Right ventricle myocardium superior (tissue), 1 donor: ENCODE results near the gene MYH10. TPM values are rescaled to one million over a fixed set of nuclear protein-coding genes. Genes with fewer than 3 reads are reported as not detected.

Experiments used
- ATAC-seq: fragments of 200-7000 bp; cut with Tn5 transposase; one replicate; pipeline ENCODE4 v1.9.1; 2020; ENCODE audit warnings: mild to moderate bottlenecking; ENCODE audit not compliant: poor library complexity
- DNase-seq: peaks from one replicate; pipeline ENCODE4 v3.0.0-alpha.2; 2020
- intact Hi-C: fragments of 100-400 bp; cut with DNase I; formaldehyde crosslinking; loops from one replicate; pipeline ENCODE4 v1.11.2; 2022
- total RNA-seq: library from RNA; stranded (reverse); fragmentation: NEBNext Ultra II Directional; extraction: Animal tissue kit (Norgen Biotek cat#: 25700); gene quantifications from one replicate; pipeline ENCODE4 v1.2.1, GENCODE V29; 2021
- donor health status: DM: no; HTN: yes; CAD: no; lungs with severe emphysema.

The MYH10 gene
- total RNA-seq, 1 donor from 2014 or later: 31.5 TPM

- ATAC-seq: no peak
- no peak for DNase-seq
Measured at GRCh38 chr17:8651013-8651412, 20.5 kb upstream of the MYH10 start.

DNA sequence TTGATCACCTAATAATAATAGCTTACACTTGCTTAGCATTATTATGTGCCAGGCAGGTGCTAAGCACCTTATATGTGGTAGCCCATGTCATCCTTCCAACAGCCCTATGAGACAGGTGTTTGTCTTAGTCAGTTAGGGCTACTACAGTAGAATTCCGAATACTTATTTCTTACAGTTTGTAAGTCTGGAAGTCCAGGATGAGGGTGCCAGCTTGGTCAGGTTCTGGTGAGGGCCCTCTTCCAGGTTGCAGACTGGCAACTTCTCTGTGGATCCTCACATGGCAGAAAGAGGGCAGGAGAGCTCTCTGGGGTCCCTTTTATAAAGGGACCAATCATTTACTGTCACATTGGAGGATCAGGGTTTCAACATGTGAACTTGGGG, 19.6 kb upstream of the MYH10 start:
- ATAC-seq: no peak
- intact Hi-C loops: no loop called here

More at GRCh38 chr17:8651013-8651412, 20.5 kb upstream of the MYH10 start:
- intact Hi-C loops: no loop called here

DNA sequence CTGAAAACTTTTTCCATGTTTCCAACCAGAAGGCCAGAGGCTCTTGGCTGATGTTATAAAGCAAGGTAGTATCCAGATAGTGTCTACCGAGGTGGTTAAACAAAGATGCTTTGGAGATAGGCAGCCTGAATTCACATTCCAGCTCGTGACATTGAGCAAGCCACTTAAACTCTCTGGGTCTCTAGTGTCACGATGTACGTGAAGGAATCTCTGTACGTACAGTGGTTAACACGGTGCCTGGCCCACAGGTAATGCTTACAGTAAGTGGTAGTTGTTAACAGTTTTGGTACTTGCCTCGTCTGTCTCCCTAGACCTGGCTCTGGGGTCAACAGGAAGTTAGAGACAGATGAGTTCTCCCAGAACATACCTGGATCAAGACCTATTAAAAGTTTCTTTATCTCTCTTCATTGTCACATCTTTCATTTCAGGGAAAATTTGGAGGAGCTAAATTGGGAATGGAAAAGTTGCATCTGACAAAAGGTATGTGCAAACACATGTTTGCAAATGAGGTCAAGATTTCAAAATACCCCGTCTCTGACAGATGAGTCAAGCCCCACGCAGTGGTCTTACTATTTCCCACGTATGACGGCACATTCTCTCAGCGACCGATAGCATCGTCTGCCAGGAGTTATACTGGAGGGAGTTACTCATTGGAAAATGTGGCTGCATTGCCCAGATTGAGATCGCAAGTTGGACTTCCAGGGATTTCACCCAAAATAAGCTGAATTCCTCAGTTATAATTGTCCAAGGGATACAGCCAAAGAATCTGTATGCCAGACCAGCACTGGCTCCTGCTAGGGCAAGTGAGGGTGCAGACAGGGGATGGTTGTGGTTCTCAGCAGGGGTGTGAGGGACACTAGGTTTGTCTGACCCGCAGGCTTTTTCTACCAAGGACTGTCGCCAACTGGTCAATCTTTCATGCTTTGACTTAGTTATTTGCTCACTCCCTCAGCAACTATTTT, 18.9 kb upstream of the MYH10 start:
- ATAC-seq (no peak), DNase-seq (no peak)
- intact Hi-C loops: no loop called here

More for the DNA sequence above, 19.6 kb upstream of the MYH10 start:
- DNase-seq: no peak

DNA sequence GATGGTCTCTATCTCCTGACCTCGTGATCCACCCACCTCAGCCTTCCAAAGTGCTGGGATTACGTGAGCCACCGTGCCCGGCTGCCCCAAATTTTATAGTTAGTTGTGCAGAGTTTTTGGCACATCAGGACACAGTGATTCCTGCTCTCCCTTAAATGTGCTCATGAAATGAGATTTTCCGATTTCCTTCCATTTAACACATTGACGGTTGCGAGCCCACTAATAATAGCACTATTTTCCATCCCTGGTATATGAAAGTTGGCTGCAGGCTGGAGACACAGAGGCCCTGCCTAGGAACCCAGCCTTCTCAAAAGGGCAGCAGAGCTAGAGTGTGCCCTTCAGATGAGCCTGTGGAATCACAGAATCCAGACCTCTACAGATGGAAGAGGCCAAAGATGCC, 17.4 kb upstream of the MYH10 start:
- DNase-seq (no peak), ATAC-seq (no peak)
- intact Hi-C loops: no loop called here

DNA sequence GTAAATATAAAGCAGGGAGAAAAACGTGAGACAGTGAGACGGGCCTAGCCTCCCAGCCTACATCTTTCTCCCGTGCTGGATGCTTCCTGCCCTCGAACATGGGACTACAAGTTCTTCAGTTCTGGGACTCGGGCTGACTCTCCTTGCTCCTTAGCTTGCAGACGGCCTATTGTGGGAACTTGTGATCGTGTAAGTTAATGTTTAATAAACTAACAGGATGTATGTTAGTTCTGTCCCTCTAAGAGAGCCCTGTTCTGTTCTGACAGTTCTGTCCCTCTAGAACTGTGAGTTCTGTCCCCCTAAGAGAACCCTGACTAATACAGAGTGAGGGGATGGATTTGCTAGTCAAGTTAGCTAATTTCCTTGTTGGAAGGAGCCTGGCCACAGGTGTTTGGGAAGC, 16.7 kb upstream of the MYH10 start:
- DNase-seq (no peak), ATAC-seq (no peak)
- intact Hi-C loops: no loop called here

GRCh38 chr17:8644507-8644902, 14.0 kb upstream of the MYH10 start:
- DNase-seq: no peak
- no peak for ATAC-seq
- intact Hi-C loops: no loop called here

DNA sequence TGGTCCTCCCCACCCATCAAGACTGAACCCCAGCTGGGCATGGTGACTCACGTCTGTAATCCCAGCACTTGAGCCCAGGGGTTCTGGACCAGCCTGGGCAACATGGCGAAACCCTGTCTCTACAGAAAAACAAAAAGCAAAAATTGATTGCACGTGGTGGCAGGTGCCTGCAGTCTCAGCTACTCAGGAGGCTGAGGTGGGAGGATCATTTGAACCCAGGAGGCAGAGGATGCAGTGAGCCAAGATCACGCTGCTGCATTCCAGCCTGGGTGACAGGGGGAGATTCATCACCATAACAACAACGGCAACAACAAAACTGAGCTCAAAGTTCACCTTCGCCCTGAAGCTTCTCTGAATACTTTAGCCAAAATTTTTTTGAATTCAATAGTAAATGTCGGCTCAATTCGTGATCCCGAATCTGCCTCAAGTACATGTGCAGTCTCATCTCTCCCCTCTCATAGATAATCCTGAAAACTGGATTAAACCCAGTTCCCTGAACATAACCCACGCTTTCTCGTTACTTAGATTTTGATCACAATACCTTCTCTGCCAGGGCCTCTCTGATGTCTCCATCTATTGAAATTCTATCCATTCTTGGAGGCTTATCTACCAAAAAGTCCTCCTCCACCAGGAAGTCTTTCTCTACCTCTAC, 13.5 kb upstream of the MYH10 start:
- ATAC-seq: no peak
- intact Hi-C loops: no loop called here
- no peak for DNase-seq

DNA sequence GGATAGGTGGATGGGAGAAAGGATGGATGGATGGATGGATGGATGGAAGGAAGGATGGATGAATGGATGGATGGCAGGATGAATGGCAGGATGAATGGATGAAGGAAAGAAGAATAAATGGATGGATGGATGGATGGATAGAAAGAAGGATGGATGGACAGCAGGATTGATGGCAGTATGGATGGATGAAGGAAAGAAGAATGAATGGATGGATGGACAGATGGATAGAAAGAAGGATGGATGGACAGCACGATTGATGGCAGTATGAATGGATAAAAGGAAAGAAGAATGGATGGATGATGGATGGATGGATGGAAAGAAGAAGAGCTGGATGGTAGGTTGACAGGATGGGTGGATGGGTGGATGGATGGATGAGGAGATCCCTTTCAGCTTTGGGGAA, 9.2 kb upstream of the MYH10 start:
- intact Hi-C loops: no loop called here
- ATAC-seq (no peak), DNase-seq (no peak)

DNA sequence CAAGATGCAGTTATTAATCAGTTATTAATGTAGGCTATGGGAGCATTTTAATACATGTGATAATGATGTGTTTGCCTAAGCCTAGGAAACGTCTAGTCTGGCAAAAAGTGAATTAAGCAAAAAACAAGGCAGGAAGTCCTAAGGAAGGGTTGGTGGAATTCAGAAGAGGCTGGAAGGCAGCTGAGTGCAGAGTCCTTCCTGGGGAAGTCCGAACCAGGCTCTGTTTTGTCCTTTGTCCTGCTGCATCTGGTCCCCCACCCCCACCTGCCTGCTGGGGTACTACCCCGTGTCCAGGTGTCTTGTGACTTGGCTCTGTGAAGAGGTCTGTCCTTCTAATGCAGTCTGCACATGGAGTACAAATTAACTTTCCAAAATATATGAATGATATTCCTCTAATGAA, 1.5 kb upstream of the MYH10 start:
- intact Hi-C loops: no loop called here
- no peak for DNase-seq
- ATAC-seq: no peak

GRCh38 chr17:8631554-8631877, 991 bp upstream of the MYH10 start:
- no peak for DNase-seq

DNA sequence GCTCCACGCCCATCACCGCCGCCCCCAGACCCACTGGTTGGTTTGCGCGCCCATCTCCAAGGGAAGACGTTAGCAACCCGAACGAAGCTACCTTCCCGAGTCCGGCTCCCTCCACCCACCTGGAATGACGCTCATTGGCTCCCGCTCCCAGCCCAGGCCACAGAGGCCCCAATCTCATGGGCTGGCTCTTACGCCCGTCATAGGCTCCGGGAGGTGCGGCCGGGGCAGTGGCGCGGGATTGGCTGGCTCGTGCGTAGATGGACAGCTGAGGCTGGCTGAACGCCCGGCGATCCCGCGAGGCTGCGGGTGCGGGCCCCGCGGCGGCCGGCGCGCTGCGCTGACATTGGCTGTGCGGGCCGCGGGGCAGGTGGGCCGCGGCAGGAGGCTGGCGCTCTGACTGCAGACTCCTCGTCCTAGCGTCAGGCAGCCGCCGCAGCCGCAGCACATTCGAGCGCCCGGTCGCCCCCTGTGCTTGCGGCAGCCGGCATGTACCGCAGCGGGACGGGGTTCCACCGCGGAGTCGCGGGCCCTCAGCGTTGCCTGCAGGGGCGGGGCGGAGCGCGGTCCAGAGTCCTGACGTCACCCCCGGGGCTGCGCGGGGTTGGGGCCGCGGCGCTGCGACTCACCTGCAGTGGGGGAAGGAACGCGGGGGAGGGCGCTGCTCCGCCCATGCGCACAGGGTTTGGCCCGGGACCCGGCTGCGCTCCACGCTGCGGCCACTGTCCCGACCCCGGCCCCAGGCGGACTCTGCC, 453 bp upstream of the MYH10 start:
- intact Hi-C loops: no loop called here
- peak; percentile 99 for DNase-seq
- peak; percentile 97 for ATAC-seq

More at GRCh38 chr17:8631554-8631877, 991 bp upstream of the MYH10 start:
- no peak for ATAC-seq
- intact Hi-C loops: no loop called here

- intact Hi-C loops: no loop called here
- ATAC-seq (peak; percentile 16), DNase-seq (peak; percentile 51)
Measured at GRCh38 chr17:8629371-8630226, 926 bp downstream of the MYH10 start.

GRCh38 chr17:8628609-8629169, 1.8 kb downstream of the MYH10 start:
- intact Hi-C loops: no loop called here
- ATAC-seq (no peak), DNase-seq (no peak)

DNA sequence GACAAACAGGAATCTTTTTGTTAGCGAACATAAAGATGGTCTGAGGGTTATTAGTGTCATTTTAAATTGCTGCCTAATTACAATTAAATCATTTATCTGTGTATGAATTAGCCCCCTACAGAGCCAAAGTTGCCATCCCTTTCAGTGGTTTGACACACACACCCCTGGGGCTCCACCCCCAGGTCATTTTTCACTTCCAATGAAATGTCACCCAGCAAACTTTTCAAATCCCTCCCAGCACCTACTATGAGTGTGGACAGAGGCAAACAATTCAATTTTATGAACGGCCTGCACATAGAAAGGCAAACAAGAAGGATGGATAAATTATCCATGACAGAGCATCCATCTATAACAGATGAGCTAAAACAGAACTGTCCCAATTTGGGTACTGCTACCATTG, 2.4 kb downstream of the MYH10 start:
- no peak for ATAC-seq
- intact Hi-C loops: no loop called here
- DNase-seq: no peak

GRCh38 chr17:8623591-8623990, 6.9 kb downstream of the MYH10 start:
- ATAC-seq (no peak), DNase-seq (no peak)
- intact Hi-C loops: no loop called here

GRCh38 chr17:8622191-8622590, 8.3 kb downstream of the MYH10 start:
- intact Hi-C loops: no loop called here
- ATAC-seq: no peak
- no peak for DNase-seq

DNA sequence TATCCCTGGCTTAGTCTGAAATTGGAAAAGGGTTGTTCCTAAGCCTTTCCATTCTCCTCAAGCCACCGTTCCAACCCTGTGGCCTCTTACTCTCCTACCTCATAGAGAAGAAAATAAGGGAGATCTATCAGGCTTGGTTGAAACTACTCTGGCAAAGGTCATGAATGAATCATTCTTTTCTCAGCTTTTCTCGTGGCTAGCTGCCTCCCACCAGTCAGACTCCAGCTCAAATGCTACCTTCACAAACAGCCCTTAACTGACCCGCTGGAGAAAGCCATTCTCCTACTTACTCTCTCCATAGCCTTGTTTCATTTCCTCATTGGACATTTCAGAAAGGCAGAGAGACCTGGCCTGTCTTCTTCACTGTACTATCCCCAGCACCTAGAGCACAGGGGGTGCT, 8.9 kb downstream of the MYH10 start:
- intact Hi-C loops: no loop called here
- no peak for ATAC-seq
- no peak for DNase-seq

GRCh38 chr17:8619294-8619693, 11.2 kb downstream of the MYH10 start:
- ATAC-seq (no peak), DNase-seq (no peak)
- intact Hi-C loops: no loop called here
